CD4-positive, CD25-positive, alpha-beta regulatory T cell (primary cell): ENCODE measurements around the gene MACROD2. TPM values are rescaled to one million over a fixed set of nuclear protein-coding genes. Genes with fewer than 3 reads are reported as not detected.

ENCODE experiments used
- ATAC-seq, 2 donors: fragments of 150-1000 bp; cut with Tn5 transposase; one replicate each; pipeline ENCODE4 v1.10.0; 2021; ENCODE audit warnings: low read depth in 2 of 2, moderate number of reproducible peaks in 2 of 2, moderate library complexity in 1 of 2
- DNase-seq, 3 donors: peaks; one replicate each; pipeline versions ENCODE4 v3.0.0 to v3.0.0-alpha.2; 2012 to 2022; ENCODE audit warnings: mixed read lengths in 1 of 3
- H3K27ac ChIP-seq: one replicate; pipeline ENCODE4 v1.7.0; 2013; ENCODE audit warnings: mild to moderate bottlenecking, low read length; ENCODE audit not compliant: insufficient read depth, poor library complexity, severe bottlenecking
- H3K27me3 ChIP-seq: one replicate; pipeline ENCODE4 v1.7.0; 2013; ENCODE audit warnings: low read length; ENCODE audit not compliant: control insufficient read depth, insufficient read depth
- H3K36me3 ChIP-seq: one replicate; pipeline ENCODE4 v1.7.0; 2013; ENCODE audit warnings: mild to moderate bottlenecking, low read length, moderate library complexity; ENCODE audit not compliant: control insufficient read depth, insufficient read depth
- H3K4me1 ChIP-seq: 2 replicates; pipeline ENCODE4 v1.7.0; 2013; ENCODE audit warnings: mild to moderate bottlenecking, low read length; ENCODE audit not compliant: insufficient read depth, control insufficient read depth, poor library complexity, severe bottlenecking
- H3K4me3 ChIP-seq: one replicate; pipeline ENCODE4 v1.7.0; 2013; ENCODE audit warnings: low read depth, mild to moderate bottlenecking, low read length, moderate library complexity
- H3K9me3 ChIP-seq, 2 experiments: 1 replicate in 1 of 2; 2 replicates in 1 of 2; pipeline ENCODE4 v1.7.0; 2013; ENCODE audit warnings: low read length in 2 of 2, mild to moderate bottlenecking in 1 of 2, moderate library complexity in 1 of 2; ENCODE audit not compliant: control insufficient read depth in 2 of 2
- H3K27ac Mint-ChIP-seq, 3 donors: one replicate each; pipeline ENCODE4 v1.8.0; 2020 to 2022; ENCODE audit warnings: mild to moderate bottlenecking in 3 of 3, mixed read lengths in 3 of 3, moderate library complexity in 2 of 3
- H3K27me3 Mint-ChIP-seq: one replicate; pipeline ENCODE4 v1.8.0; 2022; ENCODE audit warnings: mild to moderate bottlenecking, mixed read lengths
- H3K36me3 Mint-ChIP-seq: one replicate; pipeline ENCODE4 v1.8.0; 2020; ENCODE audit warnings: mixed read lengths
- H3K4me1 Mint-ChIP-seq, 4 donors: one replicate each; pipeline ENCODE4 v1.8.0; 2020 to 2022; ENCODE audit warnings: mixed read lengths in 4 of 4, mild to moderate bottlenecking in 1 of 4
- H3K4me3 Mint-ChIP-seq, 4 donors: one replicate each; pipeline ENCODE4 v1.8.0; 2020 to 2022; ENCODE audit warnings: mild to moderate bottlenecking in 4 of 4, mixed read lengths in 4 of 4, moderate library complexity in 3 of 4
- H3K9me3 Mint-ChIP-seq, 7 donors: one replicate each; pipeline ENCODE4 v1.8.0; 2020 to 2022; ENCODE audit warnings: mixed read lengths in 7 of 7, mild to moderate bottlenecking in 3 of 7, moderate library complexity in 2 of 7
- polyA plus RNA-seq, 4 donors: library from polyadenylated mRNA; unstranded; fragments of 300-500 nt; fragmentation: Illumina TruSeq; gene quantifications; one replicate each; pipeline ENCODE4 v1.2.3, GENCODE V29; 2021
- total RNA-seq: library from RNA; stranded (reverse); gene quantifications from one replicate; pipeline ENCODE4 v1.2.3, GENCODE V29; 2022

The MACROD2 gene
- total and polyA plus RNA-seq, 5 donors from 2014 or later, result 1.4 TPM; not detected in 4

DNA sequence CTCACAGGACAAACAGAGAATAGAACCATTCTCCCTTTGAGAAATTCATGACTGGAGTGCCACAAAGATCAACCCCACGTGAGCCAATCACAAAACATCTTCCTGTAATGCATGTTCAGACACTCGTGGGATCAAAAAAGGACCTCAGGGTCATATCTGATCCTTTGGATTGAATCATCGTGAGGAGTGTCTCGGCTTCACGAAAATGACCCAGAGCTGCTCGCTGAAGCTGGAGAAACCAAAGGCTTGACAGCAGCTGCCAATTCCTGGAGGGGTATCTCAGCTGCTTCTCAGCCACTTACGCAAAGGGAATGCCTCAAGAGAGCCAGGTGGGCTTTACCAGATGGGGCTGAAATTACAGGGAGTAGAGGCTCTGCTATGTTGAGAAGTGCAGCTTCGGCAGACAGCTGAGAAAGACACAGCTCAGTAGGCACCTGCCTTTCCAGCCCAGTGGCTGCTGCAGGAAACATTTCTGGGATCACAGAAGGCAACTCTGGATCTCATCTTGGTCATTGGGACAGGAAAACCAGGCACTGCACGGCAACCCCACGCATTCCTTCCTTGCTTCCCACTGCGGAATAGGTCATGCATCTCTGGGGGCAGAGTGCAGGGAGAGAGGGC lies 1764.8 kb downstream of the MACROD2 start:
- peaks cover 0 to 10% (median 4%) of the 10 kb centered on the region in 7 donors for H3K9me3 Mint-ChIP-seq
- no peaks in the 10 kb centered on the region for H3K4me1 Mint-ChIP-seq
- no peak for ATAC-seq

DNA sequence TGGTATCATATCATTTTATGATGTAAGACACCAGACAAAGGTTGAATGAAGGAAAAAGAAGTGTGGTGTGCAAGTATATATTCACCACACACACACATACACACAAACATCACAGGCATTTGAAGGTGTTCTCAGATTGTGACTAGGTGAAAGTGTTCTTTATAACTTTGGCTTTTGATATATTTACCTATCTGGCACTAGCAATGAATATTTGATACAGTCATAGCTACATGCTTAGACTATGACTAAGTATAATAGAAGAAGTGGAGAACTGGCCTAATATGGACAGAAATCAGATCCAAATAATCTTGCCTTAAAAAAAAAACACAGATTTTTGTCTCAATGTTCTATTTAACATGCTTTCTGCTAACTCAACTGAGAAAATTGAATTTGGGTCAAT lies 1768.0 kb downstream of the MACROD2 start:
- Histone ChIP-seq H3K4me1 (no peaks in the 10 kb centered on the region), H3K27me3 (no peaks in the 10 kb centered on the region), H3K36me3 (no peaks in the 10 kb centered on the region), H3K9me3 (peaks cover 0 to 2% of the 10 kb centered on the region in 2 experiments), H3K4me3 (no peak overlapping the region), H3K27ac (no peak overlapping the region)
- no peaks in the 10 kb centered on the region for H3K27me3 Mint-ChIP-seq
- no peak overlapping the region for H3K27ac Mint-ChIP-seq
- H3K4me1 Mint-ChIP-seq, result no peaks in the 10 kb centered on the region
- no peak overlapping the region for H3K4me3 Mint-ChIP-seq
- peaks cover 0 to 5% (median 2%) of the 10 kb centered on the region in 7 donors for H3K9me3 Mint-ChIP-seq
- no peak for DNase-seq
- H3K36me3 Mint-ChIP-seq, result no peaks in the 10 kb centered on the region
- no peak for ATAC-seq

More for the DNA sequence above, 1764.8 kb downstream of the MACROD2 start:
- Histone ChIP-seq H3K9me3 (peaks cover 4% of the 10 kb centered on the region in 2 experiments), H3K4me3 (no peak overlapping the region), H3K27me3 (no peaks in the 10 kb centered on the region), H3K27ac (no peak overlapping the region), H3K4me1 (no peaks in the 10 kb centered on the region), H3K36me3 (no peaks in the 10 kb centered on the region)
- H3K36me3 Mint-ChIP-seq, result no peaks in the 10 kb centered on the region
- no peaks in the 10 kb centered on the region for H3K27me3 Mint-ChIP-seq
- H3K27ac Mint-ChIP-seq, result no peak overlapping the region
- H3K4me3 Mint-ChIP-seq, result no peak overlapping the region
- DNase-seq, result no peak

DNA sequence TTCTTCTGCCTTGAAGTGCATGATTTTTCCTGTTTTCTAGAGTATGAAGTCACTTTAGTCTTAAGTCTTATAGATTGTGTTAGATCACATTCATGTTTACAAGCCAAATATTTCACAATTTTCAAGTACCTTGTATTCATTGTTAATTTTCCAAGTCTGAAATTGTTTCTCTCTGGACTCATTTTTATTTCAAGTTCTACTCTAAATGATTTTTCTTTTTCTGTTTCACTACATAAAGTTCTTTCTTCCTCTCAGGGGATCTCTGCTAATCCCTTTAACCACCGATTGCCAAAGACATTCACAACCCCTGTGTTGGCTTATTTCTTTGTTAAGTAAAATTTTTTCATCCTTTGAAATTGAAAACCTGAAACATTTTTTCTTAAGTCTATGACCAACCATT lies 1772.3 kb downstream of the MACROD2 start:
- Histone ChIP-seq H3K9me3 (no peaks in the 10 kb centered on the region), H3K27ac (no peak overlapping the region), H3K4me1 (no peaks in the 10 kb centered on the region), H3K36me3 (no peaks in the 10 kb centered on the region), H3K4me3 (no peak overlapping the region), H3K27me3 (no peaks in the 10 kb centered on the region)
- no peak for DNase-seq
- Mint-ChIP-seq H3K9me3 (peaks cover 0 to 7% (median 0%) of the 10 kb centered on the region in 7 donors), H3K4me3 (no peak overlapping the region), H3K4me1 (no peaks in the 10 kb centered on the region), H3K36me3 (no peaks in the 10 kb centered on the region), H3K27me3 (no peaks in the 10 kb centered on the region), H3K27ac (no peak overlapping the region)
- no peak for ATAC-seq

DNA sequence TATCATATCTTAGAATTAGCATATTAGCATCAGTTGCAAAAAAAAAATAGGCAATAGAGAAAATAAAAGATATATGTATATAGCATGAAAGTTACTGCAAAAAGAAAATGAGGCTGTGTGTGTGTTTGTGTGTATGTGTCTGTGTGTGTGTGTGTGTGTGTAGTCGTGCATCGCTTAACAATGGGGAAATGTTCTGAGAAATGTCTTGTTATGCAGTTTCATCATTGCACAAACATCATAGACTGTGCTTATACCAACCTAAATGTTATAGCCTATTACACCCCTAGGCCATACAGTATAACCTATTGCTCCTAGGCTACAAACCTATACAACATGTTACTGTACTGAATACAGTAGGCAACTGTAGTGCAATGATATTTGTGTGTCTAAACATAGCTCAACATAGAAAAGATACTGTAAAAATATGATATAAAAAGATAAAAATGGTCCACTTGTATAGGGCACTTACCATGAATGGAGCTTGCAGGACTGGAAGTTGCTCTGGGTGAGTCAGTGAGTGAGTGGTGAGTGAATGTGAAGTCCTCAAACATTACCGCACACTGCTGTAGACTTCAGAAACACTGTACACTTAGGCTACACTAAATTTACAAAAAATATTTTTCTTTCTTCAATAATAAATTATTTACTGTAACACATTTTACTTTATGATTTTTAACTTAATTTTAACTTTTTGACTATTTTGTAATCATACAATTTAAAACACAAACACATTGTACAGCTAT lies 1772.9 kb downstream of the MACROD2 start:
- Histone ChIP-seq H3K4me1 (no peaks in the 10 kb centered on the region), H3K36me3 (no peaks in the 10 kb centered on the region), H3K9me3 (no peaks in the 10 kb centered on the region), H3K4me3 (no peak overlapping the region), H3K27ac (no peak overlapping the region), H3K27me3 (no peaks in the 10 kb centered on the region)
- no peaks in the 10 kb centered on the region for H3K27me3 Mint-ChIP-seq
- H3K36me3 Mint-ChIP-seq, result no peaks in the 10 kb centered on the region
- no peak overlapping the region for H3K27ac Mint-ChIP-seq
- DNase-seq (no peak), ATAC-seq (no peak)
- H3K4me1 Mint-ChIP-seq, result no peaks in the 10 kb centered on the region
- no peak overlapping the region for H3K4me3 Mint-ChIP-seq
- peaks cover 0 to 9% (median 0%) of the 10 kb centered on the region in 7 donors for H3K9me3 Mint-ChIP-seq

DNA sequence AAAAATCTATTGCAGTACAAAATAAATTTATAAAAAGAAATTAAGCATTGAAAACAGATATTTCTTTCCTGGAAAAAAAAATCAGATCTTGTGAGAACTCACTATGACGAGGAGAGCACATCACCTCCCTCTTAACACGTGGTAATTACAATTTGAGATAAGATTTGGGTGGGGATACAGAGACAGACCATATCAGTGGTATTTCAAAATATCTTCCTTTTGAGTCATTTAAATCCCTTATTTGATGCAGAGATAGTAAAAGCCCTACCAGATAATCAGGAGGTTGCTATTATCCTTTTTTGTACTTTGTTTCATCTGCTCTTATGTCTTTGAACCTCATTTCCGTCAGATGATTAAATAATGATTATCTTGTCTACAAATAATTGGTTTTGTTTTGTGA lies 1777.5 kb downstream of the MACROD2 start:
- Mint-ChIP-seq H3K27me3 (no peaks in the 10 kb centered on the region), H3K9me3 (peaks cover 3 to 19% (median 5%) of the 10 kb centered on the region in 7 donors), H3K27ac (no peak overlapping the region), H3K4me3 (no peak overlapping the region), H3K4me1 (no peaks in the 10 kb centered on the region), H3K36me3 (no peaks in the 10 kb centered on the region)
- H3K27me3 ChIP-seq, result no peaks in the 10 kb centered on the region
- no peaks in the 10 kb centered on the region for H3K36me3 ChIP-seq
- no peak overlapping the region for H3K4me3 ChIP-seq
- DNase-seq (no peak), ATAC-seq (no peak)
- H3K27ac ChIP-seq, result no peak overlapping the region
- H3K9me3 ChIP-seq, result no peaks in the 10 kb centered on the region
- H3K4me1 ChIP-seq, result no peaks in the 10 kb centered on the region

DNA sequence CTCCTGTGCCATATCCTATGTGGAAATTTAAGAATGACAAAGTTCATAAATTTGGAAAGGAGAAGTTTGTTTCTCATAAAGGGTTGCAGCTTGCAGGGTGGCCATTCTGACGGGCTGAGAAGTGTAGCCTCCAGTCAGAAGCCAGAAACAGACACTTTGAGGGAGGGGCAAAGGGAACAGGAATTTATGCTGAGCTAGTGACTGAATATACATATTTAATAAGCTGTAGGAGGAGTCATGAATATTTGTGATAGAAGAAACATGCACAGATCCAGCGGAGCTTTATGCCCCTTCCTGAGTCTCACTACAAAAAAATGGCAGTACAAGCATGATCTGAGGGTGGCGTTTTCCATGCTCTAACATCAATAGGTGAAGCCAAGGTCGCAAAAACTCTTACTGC lies 1779.6 kb downstream of the MACROD2 start:
- no peak overlapping the region for H3K27ac ChIP-seq
- no peaks in the 10 kb centered on the region for H3K4me1 ChIP-seq
- Mint-ChIP-seq H3K36me3 (no peaks in the 10 kb centered on the region), H3K4me3 (no peak overlapping the region), H3K4me1 (no peaks in the 10 kb centered on the region), H3K9me3 (peaks cover 4 to 29% (median 6%) of the 10 kb centered on the region in 7 donors), H3K27ac (no peak overlapping the region), H3K27me3 (no peaks in the 10 kb centered on the region)
- ATAC-seq, result no peak
- no peak overlapping the region for H3K4me3 ChIP-seq
- no peaks in the 10 kb centered on the region for H3K9me3 ChIP-seq
- H3K27me3 ChIP-seq, result no peaks in the 10 kb centered on the region
- no peak for DNase-seq
- no peaks in the 10 kb centered on the region for H3K36me3 ChIP-seq

DNA sequence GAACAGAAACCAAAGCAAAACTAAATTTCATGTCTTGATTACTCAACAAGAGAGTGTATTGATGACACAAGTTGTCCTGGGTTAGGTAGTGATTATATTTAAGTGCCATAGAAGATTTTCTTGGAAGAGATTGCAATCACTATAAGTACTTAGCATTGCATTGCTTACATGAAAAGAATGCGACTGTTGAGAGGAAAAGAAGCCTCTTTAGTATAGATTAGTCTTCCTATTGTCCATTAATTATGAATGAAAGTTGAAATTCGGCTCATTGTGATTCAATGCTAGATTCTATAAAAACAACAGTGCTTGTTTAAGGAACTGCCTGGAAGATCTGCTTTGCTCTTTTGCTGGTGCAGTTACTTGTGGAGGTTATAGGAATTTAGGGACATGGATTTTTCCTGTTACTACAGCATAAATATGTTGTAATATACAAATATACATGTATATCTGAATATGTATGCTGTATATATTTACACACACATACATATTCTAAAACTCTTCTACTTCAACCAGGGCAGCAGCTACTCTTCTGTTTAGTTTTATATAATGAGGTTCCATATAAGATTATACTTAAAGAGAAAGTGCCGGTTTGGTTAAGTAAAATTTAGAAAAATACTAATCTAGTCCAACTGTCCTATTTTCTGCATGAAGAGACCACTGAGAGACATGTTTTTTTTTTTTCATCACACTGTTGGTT lies 1781.6 kb downstream of the MACROD2 start:
- Histone ChIP-seq H3K27ac (no peak overlapping the region), H3K4me3 (no peak overlapping the region), H3K4me1 (no peaks in the 10 kb centered on the region), H3K27me3 (no peaks in the 10 kb centered on the region), H3K9me3 (no peaks in the 10 kb centered on the region), H3K36me3 (no peaks in the 10 kb centered on the region)
- Mint-ChIP-seq H3K36me3 (no peaks in the 10 kb centered on the region), H3K4me3 (no peak overlapping the region), H3K27me3 (no peaks in the 10 kb centered on the region), H3K4me1 (no peaks in the 10 kb centered on the region), H3K27ac (no peak overlapping the region), H3K9me3 (peaks cover 3 to 29% (median 7%) of the 10 kb centered on the region in 7 donors)
- DNase-seq (no peak), ATAC-seq (no peak)
